Thyroid gland (tissue), 4 donors: ENCODE results near the gene GGCX.

ENCODE experiments used
- CTCF ChIP-seq, 6 experiments: fragments of 200-600 bp in 3 of 6; fragments of 450-650 bp in 3 of 6; sonication (generic) in 3 of 6; IDR thresholded peaks; one replicate each; pipeline ENCODE4 v1.5.1; 2016 to 2019; ENCODE audit warnings: antibody characterized with exemption in 6 of 6, mild to moderate bottlenecking in 2 of 6, inconsistent platforms in 1 of 6, moderate library complexity in 1 of 6
- POLR2A ChIP-seq, 2 donors: fragments of 450-650 bp; IDR thresholded peaks; one replicate each; pipeline ENCODE4 v1.6.1; 2017; ENCODE audit warnings: antibody characterized with exemption in 2 of 2, mild to moderate bottlenecking in 2 of 2, moderate library complexity in 1 of 2

- TF ChIP-seq CTCF (IDR thresholded peaks at IDR 0.05) (no peak), POLR2A (IDR thresholded peaks at IDR 0.05) (no peak)
Observed at GRCh38 chr2:85534881-85535280, 26.4 kb downstream of the GGCX start.
